GM12874 (cell line): ENCODE measurements around the gene MRPS23.

Source experiments
- CTCF ChIP-seq: IDR thresholded peaks from 2 replicates; pipeline ENCODE4 v1.5.1; 2011; ENCODE audit warnings: low read depth, mild to moderate bottlenecking, control low read depth, low read length, moderate library complexity; ENCODE audit not compliant: insufficient read depth

The MRPS23 gene

GRCh38 chr17:57849874-57850754, at the start of gene MRPS23:
MRPS23 (minus strand) TSS chr17:57850044; CDS start chr17:57850010, 34 bp downstream.
- TF ChIP-seq CTCF = no peak

GRCh38 chr17:57899391-57899790, 49.5 kb upstream of the MRPS23 start:
- TF ChIP-seq CTCF = no peak

GRCh38 chr17:57898487-57899311, 48.9 kb upstream of the MRPS23 start:
- no peak for TF ChIP-seq CTCF

- no peak for TF ChIP-seq CTCF
Measured at GRCh38 chr17:57895382-57896060, 45.7 kb upstream of the MRPS23 start.

- TF ChIP-seq CTCF = no peak
Measured at GRCh38 chr17:57894848-57895247, 45.0 kb upstream of the MRPS23 start.

GRCh38 chr17:57892820-57893595, 43.2 kb upstream of the MRPS23 start:
- no peak for TF ChIP-seq CTCF
